H1 (cell line): Measurements from ENCODE around the gene MSTO1. TPM values are rescaled to one million over a fixed set of nuclear protein-coding genes. Genes with fewer than 3 reads are reported as not detected.
"Not testable (repeated sequence)": the region's sequence is repeated elsewhere in the genome, so short reads cannot be mapped to it uniquely, and the experiment has no call there.

ENCODE experiments used
- CTCF ChIA-PET: fragments of 300-600 bp; sonication (Branson Sonifier 250); formaldehyde crosslinking; loops from one replicate; lab custom pipeline; 2021; ENCODE audit not compliant: partially characterized antibody; lab: Charles Lee
- POLR2A ChIA-PET: fragments of 300-600 bp; sonication (Branson Sonifier 250); formaldehyde crosslinking; loops from one replicate; lab custom pipeline; 2021; ENCODE audit warnings: inconsistent platforms; ENCODE audit not compliant: partially characterized antibody; lab: Charles Lee
- DNase-seq, 2 experiments: peaks; one replicate each; pipeline versions ENCODE4 v3.0.0 to v3.0.0-alpha.2; 2010 to 2022; ENCODE audit warnings: low spot score in 2 of 2, low read depth in 1 of 2, mixed read lengths in 1 of 2
- FAIRE-seq: peaks from 2 replicates; lab custom pipeline; 2011; peaks lifted over from hg19 to GRCh38; lab: Jason Lieb, UNC
- H2AFZ ChIP-seq: 2 replicates; pipeline ENCODE4 v1.8.1; 2012; ENCODE audit warnings: low read length, inconsistent platforms
- H2AK5ac ChIP-seq: 2 replicates; pipeline ENCODE4 v1.6.1; 2013; ENCODE audit warnings: low read depth, low read length
- H2BK120ac ChIP-seq: replicated peaks from 2 replicates; pipeline ENCODE3; 2013; ENCODE audit warnings: low read depth, low read length, inconsistent platforms
- H2BK12ac ChIP-seq: 2 replicates; pipeline ENCODE4 v1.6.1; 2013; ENCODE audit warnings: low read depth, low read length
- H2BK15ac ChIP-seq: 2 replicates; pipeline ENCODE4 v1.6.1; 2013; ENCODE audit warnings: low read length
- H2BK20ac ChIP-seq: 2 replicates; pipeline ENCODE4 v1.6.1; 2013; ENCODE audit warnings: low read length
- H2BK5ac ChIP-seq: 2 replicates; pipeline ENCODE4 v1.6.1; 2013; ENCODE audit warnings: low read depth, low read length
- H3K14ac ChIP-seq: 2 replicates; pipeline ENCODE4 v1.6.1; 2013; ENCODE audit warnings: inconsistent platforms; ENCODE audit not compliant: insufficient read length
- H3K18ac ChIP-seq: 2 replicates; pipeline ENCODE4 v1.6.1; 2013; ENCODE audit warnings: low read length; ENCODE audit errors: extremely low read depth
- H3K23ac ChIP-seq: 2 replicates; pipeline ENCODE4 v1.6.1; 2013; ENCODE audit warnings: inconsistent platforms; ENCODE audit not compliant: insufficient read length
- H3K23me2 ChIP-seq: 2 replicates; pipeline ENCODE4 v1.6.1; 2013; ENCODE audit warnings: low read depth, low read length
- H3K27ac ChIP-seq: 2 replicates; pipeline ENCODE4 v1.6.1; 2011; ENCODE audit warnings: low read depth, low read length, inconsistent platforms
- H3K27me3 ChIP-seq, 4 experiments: replicated peaks in 1 of 4; 1 replicate in 1 of 4; 2 replicates in 3 of 4; pipeline versions ENCODE4 v1.6.1 to v1.8.1; 2011 to 2013; ENCODE audit warnings: low read length in 3 of 4, mild to moderate bottlenecking in 3 of 4, inconsistent platforms in 2 of 4, mixed read lengths in 2 of 4, moderate library complexity in 1 of 4; ENCODE audit not compliant: control insufficient read depth in 3 of 4, insufficient read depth in 3 of 4; ENCODE audit errors: extremely low read depth in 1 of 4
- H3K36me3 ChIP-seq, 4 experiments: 2 replicates each; pipeline versions ENCODE4 v1.6.1 to v1.8.1; 2011 to 2013; ENCODE audit warnings: mild to moderate bottlenecking in 4 of 4, low read length in 3 of 4, moderate library complexity in 2 of 4, control low read depth in 1 of 4, inconsistent platforms in 1 of 4; ENCODE audit not compliant: insufficient read depth in 4 of 4, control insufficient read depth in 2 of 4
- H3K4ac ChIP-seq: replicated peaks from 2 replicates; pipeline ENCODE3; 2013; ENCODE audit warnings: low read length, low read depth, mixed read lengths, inconsistent platforms; ENCODE audit not compliant: insufficient read length
- H3K4me1 ChIP-seq, 4 experiments: replicated peaks in 1 of 4; 1 replicate in 1 of 4; 2 replicates in 3 of 4; pipeline versions ENCODE4 v1.6.1 to v1.8.1; 2011 to 2013; ENCODE audit warnings: low read length in 3 of 4, inconsistent platforms in 2 of 4, mixed read lengths in 1 of 4; ENCODE audit not compliant: insufficient read depth in 4 of 4, control insufficient read depth in 3 of 4
- H3K4me2 ChIP-seq, 2 experiments: 2 replicates each; pipeline versions ENCODE4 v1.6.1 to v1.8.1; 2011 to 2013; ENCODE audit warnings: low read depth in 2 of 2, low read length in 2 of 2, control low read depth in 1 of 2, inconsistent platforms in 1 of 2, mild to moderate bottlenecking in 1 of 2; ENCODE audit not compliant: insufficient read depth in 1 of 2
- H3K4me3 ChIP-seq, 4 experiments: fragments of 200-600, 300-600 bp in 1 of 4; sonication (generic), shearing (Covaris generic), sonication (Bioruptor Twin) in 1 of 4; 2 replicates each; pipeline versions ENCODE4 v1.5.1 to v1.8.1; 2011 to 2016; ENCODE audit warnings: low read length in 4 of 4, low read depth in 3 of 4, control low read depth in 2 of 4, inconsistent platforms in 2 of 4, mild to moderate bottlenecking in 2 of 4, mixed read lengths in 1 of 4, moderate library complexity in 1 of 4; ENCODE audit not compliant: insufficient read depth in 2 of 4; ENCODE audit errors: extremely low read depth in 1 of 4
- H3K56ac ChIP-seq: replicated peaks from 2 replicates; pipeline ENCODE3; 2013; ENCODE audit warnings: low read depth, mild to moderate bottlenecking, mixed read lengths, low read length, inconsistent platforms; ENCODE audit not compliant: insufficient read length
- H3K79me1 ChIP-seq: 2 replicates; pipeline ENCODE4 v1.6.1; 2013; ENCODE audit warnings: low read depth, low read length, control low read depth
- H3K79me2 ChIP-seq, 2 experiments: 2 replicates each; pipeline versions ENCODE4 v1.6.1 to v1.8.1; 2012 to 2013; ENCODE audit warnings: low read length in 2 of 2, mild to moderate bottlenecking in 2 of 2, inconsistent platforms in 1 of 2; ENCODE audit not compliant: insufficient read depth in 2 of 2, control insufficient read depth in 1 of 2
- H3K9ac ChIP-seq, 4 experiments: replicated peaks in 1 of 4; 1 replicate in 1 of 4; 2 replicates in 3 of 4; pipeline versions ENCODE4 v1.6.1 to v1.8.1; 2011 to 2013; ENCODE audit warnings: low read depth in 3 of 4, low read length in 3 of 4, control low read depth in 2 of 4, mild to moderate bottlenecking in 2 of 4, moderate library complexity in 2 of 4, inconsistent platforms in 1 of 4; ENCODE audit errors: extremely low read depth in 1 of 4
- H3K9me3 ChIP-seq, 2 experiments: 2 replicates each; pipeline versions ENCODE4 v1.6.1 to v1.8.1; 2012 to 2013; ENCODE audit warnings: mild to moderate bottlenecking in 2 of 2, moderate library complexity in 2 of 2, control low read depth in 1 of 2, inconsistent platforms in 1 of 2, low read depth in 1 of 2, low read length in 1 of 2, mixed read lengths in 1 of 2; ENCODE audit not compliant: insufficient read depth in 2 of 2
- H4K20me1 ChIP-seq, 2 experiments: replicated peaks in 1 of 2; 2 replicates each; pipeline versions ENCODE3 to v1.8.1; 2011 to 2013; ENCODE audit warnings: inconsistent platforms in 2 of 2, low read length in 2 of 2, mild to moderate bottlenecking in 1 of 2; ENCODE audit not compliant: insufficient read depth in 2 of 2, control insufficient read depth in 1 of 2
- H4K5ac ChIP-seq: 2 replicates; pipeline ENCODE4 v1.6.1; 2013; ENCODE audit warnings: low read length, low read depth, mixed read lengths, inconsistent platforms; ENCODE audit not compliant: insufficient read length
- H4K8ac ChIP-seq: 2 replicates; pipeline ENCODE4 v1.8.0; 2013; ENCODE audit warnings: mild to moderate bottlenecking, moderate library complexity, low read length, inconsistent platforms; ENCODE audit not compliant: insufficient read depth; ENCODE audit errors: extremely low read depth
- H4K91ac ChIP-seq: replicated peaks from 2 replicates; pipeline ENCODE3; 2013; ENCODE audit warnings: low read length, mixed read lengths, inconsistent platforms; ENCODE audit not compliant: insufficient read length
- ASH2L ChIP-seq: fragments of 200-600, 300-600 bp; sonication (generic); IDR thresholded peaks from one replicate; pipeline ENCODE4 v1.7.1; 2017; ENCODE audit warnings: low read length
- BCL11A ChIP-seq, 2 experiments: IDR thresholded peaks; one replicate each; pipeline ENCODE4 v1.6.1; 2011; ENCODE audit warnings: low read depth in 2 of 2, low read length in 2 of 2, mild to moderate bottlenecking in 2 of 2
- CHD2 ChIP-seq: IDR thresholded peaks from 2 replicates; pipeline ENCODE4 v1.6.1; 2012; ENCODE audit warnings: low read length, improper control_type of control experiment
- GTF2F1 ChIP-seq: IDR thresholded peaks from 2 replicates; pipeline ENCODE4 v1.6.1; 2012; ENCODE audit warnings: low read depth, low read length, improper control_type of control experiment, borderline replicate concordance
- HDAC2 ChIP-seq, 2 experiments: fragments of 300-600 bp in 1 of 2; sonication (generic) in 1 of 2; IDR thresholded peaks; 2 replicates each; pipeline ENCODE4 v1.6.1; 2011 to 2012; ENCODE audit warnings: low read depth in 2 of 2, low read length in 2 of 2, mild to moderate bottlenecking in 2 of 2, moderate library complexity in 2 of 2, borderline replicate concordance in 1 of 2, inconsistent platforms in 1 of 2
- POLR2A ChIP-seq, 2 experiments: IDR thresholded peaks; 1 replicate in 1 of 2; 2 replicates in 1 of 2; pipeline ENCODE4 v1.6.1; 2011; ENCODE audit warnings: low read depth in 2 of 2, low read length in 2 of 2, mild to moderate bottlenecking in 2 of 2; ENCODE audit errors: control extremely low read depth in 1 of 2
- SAP30 ChIP-seq: fragments of 300-600 bp; sonication (generic); IDR thresholded peaks from 2 replicates; pipeline ENCODE4 v1.7.1; 2012; ENCODE audit warnings: low read length, moderate library complexity, mild to moderate bottlenecking, inconsistent platforms; ENCODE audit not compliant: insufficient read depth, insufficient replicate concordance
- SP1 ChIP-seq: IDR thresholded peaks from 2 replicates; pipeline ENCODE4 v1.6.1; 2011; ENCODE audit warnings: low read depth, low read length
- TEAD4 ChIP-seq: IDR thresholded peaks from 2 replicates; pipeline ENCODE4 v1.6.1; 2012; ENCODE audit warnings: low read depth, low read length, inconsistent platforms, mixed read lengths
- WGBS, 2 experiments: shearing (Covaris generic) in 1 of 2; methylation state at CpG; one replicate each; pipeline versions ENCODE4 v1.1.6 to v1.1.7; 2013 to 2015; ENCODE audit warnings: low lambda C conversion rate in 2 of 2, mixed read lengths in 2 of 2, inconsistent platforms in 1 of 2, low coverage in 1 of 2, missing lambda C conversion rate in 1 of 2; ENCODE audit not compliant: insufficient replicate concordance in 2 of 2, insufficient coverage in 1 of 2, insufficient read length in 1 of 2; ENCODE audit errors: extremely low coverage in 1 of 2, missing lambda C conversion rate in 1 of 2; 5-methylcytosine and 5-hydroxymethylcytosine counted together
- polyA plus RNA-seq, 7 experiments: library from polyadenylated mRNA; depleted of rRNA in 3 of 7; stranded (reverse) in 5 of 7; unstranded in 2 of 7; fragments of >200 nt in 5 of 7; fragments of 200-250 nt in 2 of 7; gene quantifications; 1 replicate in 5 of 7; 2 replicates in 1 of 7; 4 replicates in 1 of 7; pipeline versions ENCODE4 v1.2.1 to v1.2.3, GENCODE V29; 2011 to 2013; ENCODE audit warnings: missing spikeins in 2 of 7, mixed read lengths in 2 of 7
- total RNA-seq: library from RNA; stranded (reverse); fragmentation: NEBNext Ultra II Directional; extraction: Animal tissue kit (Norgen Biotek cat#: 25700); gene quantifications from 2 replicates; pipeline ENCODE4 v1.2.1, GENCODE V29; 2021
- TF ChIP-seq, protein P1 (sequence below): IDR thresholded peaks from 2 replicates; pipeline ENCODE4 v1.6.1; 2011; ENCODE audit warnings: low read depth, mild to moderate bottlenecking, low read length; ENCODE audit not compliant: insufficient read depth
- TF ChIP-seq, protein P2 (sequence below): IDR thresholded peaks from 2 replicates; pipeline ENCODE4 v1.6.1; 2012; ENCODE audit warnings: inconsistent platforms

MSTO1 gene
- total and polyA plus RNA-seq, 2 of the 8 experiments (the other 6 are each of a cell fraction or from before 2014, with no cell fraction given) = 40.5 to 51.0 TPM

DNA sequence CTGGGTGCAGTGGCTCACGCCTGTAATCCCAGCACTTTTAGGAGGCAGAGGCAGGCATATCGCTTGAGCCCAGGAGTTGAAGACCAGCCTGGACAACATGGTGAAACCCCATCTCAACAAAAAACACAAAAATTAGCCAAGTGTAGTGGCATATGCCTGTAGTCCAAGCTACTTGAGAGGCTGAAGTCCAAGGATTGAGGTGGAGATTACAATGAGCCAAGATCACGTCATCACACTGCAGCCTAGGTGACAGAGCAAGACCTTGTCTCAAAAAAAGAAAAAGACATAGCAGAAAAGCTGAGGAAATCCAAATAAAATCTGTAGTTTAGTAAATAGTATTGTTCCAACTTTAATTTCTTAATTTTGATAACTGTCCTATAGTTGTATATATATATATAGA is 35.9 kb upstream of the MSTO1 start (continued):
- TF ChIP-seq BCL11A (IDR thresholded peaks at IDR 0.05; ENCODE audit: low read depth in 2 of 2, low read length in 2 of 2) (no peak), GTF2F1 (no peak), HDAC2 (IDR thresholded peaks at IDR 0.05; ENCODE audit: borderline replicate concordance in 1 of 2, low read depth in 2 of 2, low read length in 2 of 2) (no peak), SAP30 (no peak), CHD2 (no peak), SP1 (no peak), ASH2L (no peak), TEAD4 (no peak), POLR2A (IDR thresholded peaks at IDR 0.05; ENCODE audit: control extremely low read depth in 1 of 2, low read depth in 2 of 2, low read length in 2 of 2) (no peak)
- TF ChIP-seq, protein P1, sequence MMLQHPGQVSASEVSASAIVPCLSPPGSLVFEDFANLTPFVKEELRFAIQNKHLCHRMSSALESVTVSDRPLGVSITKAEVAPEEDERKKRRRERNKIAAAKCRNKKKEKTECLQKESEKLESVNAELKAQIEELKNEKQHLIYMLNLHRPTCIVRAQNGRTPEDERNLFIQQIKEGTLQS = no peak
- TF ChIP-seq, protein P2, sequence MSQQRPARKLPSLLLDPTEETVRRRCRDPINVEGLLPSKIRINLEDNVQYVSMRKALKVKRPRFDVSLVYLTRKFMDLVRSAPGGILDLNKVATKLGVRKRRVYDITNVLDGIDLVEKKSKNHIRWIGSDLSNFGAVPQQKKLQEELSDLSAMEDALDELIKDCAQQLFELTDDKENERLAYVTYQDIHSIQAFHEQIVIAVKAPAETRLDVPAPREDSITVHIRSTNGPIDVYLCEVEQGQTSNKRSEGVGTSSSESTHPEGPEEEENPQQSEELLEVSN = no peak

DNA sequence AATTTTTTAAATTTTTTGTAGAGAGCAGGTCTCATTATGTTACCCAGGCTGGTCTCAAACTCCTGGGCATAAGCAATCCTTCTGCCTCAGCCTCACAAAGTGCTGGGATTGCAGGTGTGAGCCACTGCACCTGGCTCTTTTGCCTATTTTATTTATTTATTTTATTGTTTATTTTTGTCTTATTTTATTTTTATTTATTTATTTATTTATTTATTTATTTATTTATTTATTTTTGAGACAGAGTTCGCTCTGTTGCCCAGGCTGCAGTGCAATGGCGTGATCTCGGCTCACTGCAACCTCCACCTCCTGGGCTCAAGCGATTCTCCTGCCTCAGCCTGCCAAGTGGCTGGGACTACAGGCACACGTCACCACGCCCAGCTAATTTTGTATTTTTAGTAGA is 34.4 kb upstream of the MSTO1 start:
- H3K23ac ChIP-seq, H3K27me3 ChIP-seq, H3K4me1 ChIP-seq, H2AK5ac ChIP-seq, H4K5ac ChIP-seq, H2BK15ac ChIP-seq, H3K4me2 ChIP-seq, H2AFZ ChIP-seq, H3K23me2 ChIP-seq, H3K4ac ChIP-seq, FAIRE-seq, H4K8ac ChIP-seq, CTCF ChIA-PET, H2BK20ac ChIP-seq, H3K9ac ChIP-seq, DNase-seq, H3K36me3 ChIP-seq, H3K14ac ChIP-seq, H2BK5ac ChIP-seq, H2BK12ac ChIP-seq, H3K79me2 ChIP-seq, POLR2A ChIA-PET, H3K79me1 ChIP-seq, H4K91ac ChIP-seq, H3K18ac ChIP-seq, H3K9me3 ChIP-seq, H2BK120ac ChIP-seq, H4K20me1 ChIP-seq, H3K4me3 ChIP-seq, H3K27ac ChIP-seq, H3K56ac ChIP-seq: not testable (repeated sequence)
- 92% methylated on average over 6 of the region's 6 CpGs; no CpG with 5 or more reads in 1 of the 2 experiments for WGBS, 2 experiments
